Stimulated activated CD4-positive, alpha-beta T cell treated with anti-CD3 and anti-CD28 coated beads, Interleukin-2, amount 100 ng/mL, for 24 hours (primary cell): Measurements from ENCODE around the gene ASS1.

Experiments used
- DNase-seq, 2 donors: peaks; one replicate each; pipeline ENCODE4 v3.0.0-alpha.2; 2020

The ASS1 gene

DNA sequence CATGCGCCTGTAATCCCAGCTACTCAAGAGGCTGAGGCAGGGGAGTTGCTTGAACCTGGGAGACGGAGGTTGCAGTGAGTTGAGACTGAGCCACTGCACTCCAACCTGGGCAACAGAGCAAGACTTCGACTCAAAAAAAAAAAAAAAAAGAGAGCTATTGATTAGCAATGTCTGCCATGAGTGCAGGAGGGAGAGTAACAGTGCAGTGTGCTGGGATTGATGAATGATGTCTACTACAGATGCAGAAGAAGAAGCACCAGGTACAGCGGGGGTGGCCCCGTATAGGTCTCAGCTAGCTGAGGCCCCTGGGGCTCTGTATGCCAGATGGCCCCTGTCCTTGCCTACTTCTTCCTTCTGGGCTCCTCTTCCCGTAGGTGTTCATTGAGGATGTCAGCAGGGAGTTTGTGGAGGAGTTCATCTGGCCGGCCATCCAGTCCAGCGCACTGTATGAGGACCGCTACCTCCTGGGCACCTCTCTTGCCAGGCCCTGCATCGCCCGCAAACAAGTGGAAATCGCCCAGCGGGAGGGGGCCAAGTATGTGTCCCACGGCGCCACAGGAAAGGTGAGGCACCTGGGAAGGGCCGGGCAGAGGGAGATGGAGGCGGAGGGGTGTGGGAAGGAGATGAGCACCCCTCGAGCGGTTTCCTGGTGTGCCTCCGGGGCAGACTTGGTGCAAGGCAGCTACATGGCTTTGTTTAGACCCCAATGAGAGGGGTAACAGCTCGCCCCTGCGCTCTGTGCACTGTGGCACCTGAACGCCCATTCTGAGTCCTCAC lies 13.5 kb downstream of the ASS1 start:
- DNase-seq, result no peak

- no peak for DNase-seq
Measured at GRCh38 chr9:130458804-130459067, 14.0 kb downstream of the ASS1 start.

- no peak for DNase-seq
Measured at GRCh38 chr9:130459151-130459550, 14.4 kb downstream of the ASS1 start.

DNA sequence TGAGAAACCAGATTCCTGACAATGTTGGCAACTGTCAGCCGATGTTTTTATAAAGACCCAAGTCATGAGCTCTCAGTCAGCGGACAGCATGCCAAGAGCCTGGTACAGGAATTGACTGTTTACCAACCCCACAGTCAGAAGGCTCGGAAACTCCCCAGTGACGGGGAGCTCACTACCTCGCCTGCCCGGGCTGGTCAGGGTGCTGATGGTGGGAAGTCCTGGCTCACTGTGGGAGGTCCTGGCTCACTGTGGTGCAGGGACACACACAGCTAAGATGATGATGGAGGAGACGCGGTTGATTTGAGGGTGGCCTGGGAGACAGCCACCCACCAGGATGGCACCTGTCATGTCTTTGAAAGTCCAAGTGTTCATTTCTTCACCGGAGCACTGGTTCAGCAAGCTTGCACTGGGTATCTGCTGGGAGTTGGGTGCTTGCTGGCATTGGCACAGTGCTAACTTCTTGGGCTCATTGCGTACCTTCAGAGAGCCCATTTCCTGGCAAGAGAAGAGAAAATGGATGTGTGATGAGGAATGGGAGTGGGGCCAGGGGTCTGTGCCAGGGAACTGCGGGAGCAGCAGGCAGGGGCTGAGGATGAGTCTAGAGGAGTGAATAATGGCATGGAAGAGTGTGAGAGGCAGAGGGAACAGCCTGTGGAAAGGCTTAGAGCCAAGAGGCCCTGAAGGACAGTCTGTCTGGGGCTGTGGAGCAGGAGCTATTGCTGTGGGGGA lies 15.3 kb downstream of the ASS1 start:
- DNase-seq, result no peak

- DNase-seq, result peak; percentile 81
Measured at GRCh38 chr9:130461218-130461630, 16.5 kb downstream of the ASS1 start.

DNA sequence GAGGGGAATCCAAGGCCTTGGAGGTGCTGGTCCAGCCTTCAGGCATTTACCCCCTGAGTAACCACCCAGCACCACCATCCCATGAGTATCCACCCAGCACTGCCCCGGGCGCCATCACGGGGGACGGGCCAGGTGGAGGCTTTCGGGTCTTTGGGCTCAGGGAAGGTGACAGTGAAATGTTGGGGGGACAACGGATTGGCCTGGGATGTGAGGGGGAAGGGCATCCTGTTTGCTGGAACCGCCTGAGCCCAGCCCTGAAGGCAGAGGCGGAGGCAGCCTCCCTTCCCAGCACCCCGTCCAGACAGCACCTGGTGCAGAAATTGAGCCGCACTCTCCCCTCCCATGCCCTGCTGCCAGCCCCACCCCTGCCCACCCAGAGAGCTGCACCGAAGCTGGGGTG lies 17.0 kb downstream of the ASS1 start:
- no peak for DNase-seq

GRCh38 chr9:130462685-130463540 lies 18.2 kb downstream of the ASS1 start:
- no peak for DNase-seq

- DNase-seq, result no peak
Measured at GRCh38 chr9:130463763-130464745, 19.3 kb downstream of the ASS1 start.

GRCh38 chr9:130465383-130466096 lies 20.8 kb downstream of the ASS1 start:
- no peak for DNase-seq

DNA sequence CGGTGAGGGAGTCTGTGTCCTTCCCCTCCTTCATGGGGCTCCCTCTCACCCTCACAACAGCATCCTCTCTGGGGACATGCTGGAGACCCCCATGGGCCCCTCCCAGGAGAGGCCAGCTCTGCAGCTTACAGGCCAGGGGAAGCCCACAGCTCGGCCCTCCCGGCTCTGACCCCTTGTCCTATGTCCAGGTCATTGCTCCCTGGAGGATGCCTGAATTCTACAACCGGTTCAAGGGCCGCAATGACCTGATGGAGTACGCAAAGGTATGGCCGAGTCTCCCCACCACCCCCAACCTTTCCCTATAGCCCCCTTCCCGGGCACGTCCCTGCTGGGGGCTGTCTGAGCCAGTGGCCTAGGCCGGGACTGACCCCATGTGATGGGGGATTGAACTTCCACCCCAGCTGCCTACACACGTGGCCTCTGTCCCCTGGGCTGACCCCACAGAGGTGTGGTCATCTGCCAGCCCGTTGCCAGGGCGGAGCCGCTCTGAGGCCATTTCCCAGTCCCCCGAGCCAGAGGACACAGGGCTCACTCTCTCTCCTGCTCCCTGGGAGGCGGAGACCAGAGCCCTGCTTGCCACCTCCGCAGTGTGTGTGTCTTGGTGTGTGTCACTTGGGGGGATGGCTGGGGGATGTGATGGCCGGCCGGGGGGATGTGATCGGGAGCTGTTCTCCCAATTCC lies 21.9 kb downstream of the ASS1 start:
- no peak for DNase-seq

DNA sequence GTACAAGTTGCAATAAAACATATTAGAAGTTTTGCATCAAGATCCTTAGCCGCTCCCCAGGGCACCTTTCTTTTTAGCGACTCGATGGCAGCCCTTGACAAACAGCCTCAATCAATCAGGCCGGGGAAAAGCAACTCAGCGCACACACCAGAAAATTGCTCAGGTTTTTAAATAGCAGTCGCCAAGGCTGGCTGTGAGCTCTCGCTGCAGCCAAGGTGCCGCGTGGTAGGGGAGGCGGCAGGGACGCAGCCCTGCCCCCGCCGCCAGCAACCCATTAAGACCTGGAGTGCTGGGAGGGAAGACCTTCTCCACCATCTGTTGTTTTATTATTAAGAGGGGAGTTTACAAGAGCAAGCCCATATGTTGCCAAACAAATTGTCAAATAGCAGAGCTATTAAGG lies 22.6 kb downstream of the ASS1 start:
- no peak for DNase-seq

DNA sequence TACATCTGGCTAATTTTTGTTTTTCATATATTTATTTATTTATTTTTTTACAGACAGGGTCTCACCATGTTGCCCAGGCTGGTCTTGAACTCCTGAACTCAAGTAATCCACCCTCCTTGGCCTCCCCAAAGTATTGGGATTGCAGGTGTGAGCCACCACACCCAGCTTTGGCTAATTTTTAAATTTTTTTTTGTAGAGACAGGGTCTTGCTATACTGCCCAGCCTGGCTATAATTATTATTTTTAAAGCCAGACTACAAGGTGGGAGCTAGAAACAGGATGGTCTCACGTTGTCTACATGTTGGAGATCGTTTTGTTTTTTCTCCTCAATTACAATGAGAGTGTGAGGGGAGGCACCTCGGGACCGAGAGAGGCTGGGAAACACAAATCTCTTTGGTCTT lies 23.8 kb downstream of the ASS1 start:
- DNase-seq, result no peak

DNA sequence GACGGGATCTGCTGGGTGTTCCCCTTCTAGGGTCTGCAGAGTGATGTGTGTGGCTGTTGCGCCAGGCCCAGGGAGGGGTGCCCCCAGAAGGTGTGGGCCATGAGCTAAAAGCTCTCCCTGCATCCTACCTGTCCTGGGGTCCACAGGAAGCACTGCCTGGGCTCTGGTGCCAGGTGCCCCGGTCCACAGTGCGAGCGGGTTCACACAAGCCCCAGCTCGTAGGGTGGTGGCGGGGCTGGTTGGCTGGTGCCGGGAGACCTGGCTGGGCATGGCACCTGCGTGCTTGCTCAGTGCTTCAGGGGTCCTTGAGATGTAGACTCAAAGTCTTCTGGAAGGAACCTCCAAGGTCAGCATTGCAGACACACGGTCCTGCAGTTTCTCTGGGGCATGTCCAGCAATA lies 25.5 kb downstream of the ASS1 start:
- no peak for DNase-seq

- DNase-seq, result no peak
Measured at GRCh38 chr9:130470950-130471349, 26.2 kb downstream of the ASS1 start.

- DNase-seq, result no peak
Measured at GRCh38 chr9:130471411-130472183, 26.8 kb downstream of the ASS1 start.

GRCh38 chr9:130472184-130472705 lies 27.5 kb downstream of the ASS1 start:
- no peak for DNase-seq

- no peak for DNase-seq
Measured at GRCh38 chr9:130473009-130473408, 28.2 kb downstream of the ASS1 start.

- no peak for DNase-seq
Measured at GRCh38 chr9:130473566-130473965, 28.8 kb downstream of the ASS1 start.

DNA sequence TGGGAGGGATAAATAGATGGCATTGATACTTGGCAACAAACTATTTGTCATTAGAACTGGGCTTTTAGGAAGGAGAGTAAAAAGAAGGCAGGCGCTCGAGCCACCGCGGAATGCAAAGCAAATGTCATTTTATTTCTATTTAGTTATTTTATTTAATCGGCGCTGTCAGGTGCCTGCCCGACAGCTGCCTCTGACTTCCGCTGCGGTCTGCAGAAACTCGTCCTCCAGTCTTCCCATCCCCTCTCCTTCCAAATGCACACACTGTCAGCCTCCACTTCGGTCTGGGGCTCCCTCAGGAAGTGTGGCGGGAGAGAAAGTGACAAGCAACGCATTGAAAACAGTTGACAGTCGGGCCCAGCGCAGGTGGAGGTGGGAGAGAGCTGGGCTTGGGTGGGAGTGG lies 29.3 kb downstream of the ASS1 start:
- no peak for DNase-seq

DNA sequence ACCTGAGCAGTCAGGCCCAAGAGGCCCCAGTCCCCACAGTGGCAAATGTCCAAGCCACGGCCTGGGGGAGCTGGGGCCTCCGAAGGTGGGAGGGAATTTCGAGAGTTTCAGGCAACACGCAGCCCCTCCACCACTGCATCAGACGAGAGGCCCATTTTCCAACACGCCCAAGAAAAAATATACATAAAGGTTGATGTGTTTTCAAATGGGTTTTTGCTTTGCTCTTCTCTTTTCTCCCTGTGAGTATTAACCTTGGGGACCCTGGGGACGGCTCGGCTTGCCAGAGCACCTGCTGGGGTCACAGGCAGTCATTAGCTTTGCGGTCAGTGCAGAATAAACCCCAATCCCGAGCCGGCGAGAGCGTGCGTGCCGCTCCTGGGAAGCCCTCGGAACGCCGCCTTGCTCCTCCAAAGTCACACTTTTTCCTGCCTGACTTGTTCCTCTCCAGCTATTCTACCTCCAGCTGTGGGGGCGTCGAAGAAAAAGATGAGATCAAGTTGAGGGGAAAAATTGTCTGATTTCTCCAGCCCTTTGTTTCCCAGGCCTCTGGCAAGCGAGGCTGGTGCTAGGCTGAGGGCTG lies 31.5 kb downstream of the ASS1 start:
- DNase-seq, result no peak
